Right lobe of liver (tissue), 6 donors: Measurements from ENCODE around the gene TNFRSF4. TPM values are rescaled to one million over a fixed set of nuclear protein-coding genes. Genes with fewer than 3 reads are reported as not detected.

Source experiments
- ATAC-seq, 4 donors: fragments of 200-7000 bp; cut with Tn5 transposase; one replicate each; pipeline ENCODE4 v1.9.1; 2020; ENCODE audit warnings: mild to moderate bottlenecking in 4 of 4, moderate library complexity in 4 of 4
- DNase-seq, 3 donors: peaks; one replicate each; pipeline ENCODE4 v3.0.0-alpha.2; 2020
- H3K27ac ChIP-seq, 3 donors: fragments of 200-600 bp; one replicate each; pipeline ENCODE4 v1.8.0; 2022
- H3K27me3 ChIP-seq, 2 donors: fragments of 200-600 bp; one replicate each; pipeline ENCODE4 v1.8.0; 2022
- H3K36me3 ChIP-seq, 4 donors: fragments of 200-600 bp; sonication (generic) in 1 of 4; one replicate each; pipeline versions ENCODE4 v1.5.1 to v1.8.0; 2017 to 2022; ENCODE audit warnings: control low read depth in 1 of 4
- H3K4me1 ChIP-seq, 4 donors: fragments of 200-600 bp; sonication (generic) in 1 of 4; one replicate each; pipeline versions ENCODE4 v1.5.1 to v1.8.0; 2017 to 2022; ENCODE audit warnings: control low read depth in 1 of 4
- H3K4me3 ChIP-seq, 3 donors: fragments of 200-600 bp; one replicate each; pipeline ENCODE4 v1.8.0; 2022
- H3K9me3 ChIP-seq, 4 donors: fragments of 200-600 bp; sonication (generic) in 1 of 4; one replicate each; pipeline versions ENCODE4 v1.5.1 to v1.8.0; 2017 to 2022; ENCODE audit warnings: control low read depth in 1 of 4
- POLR2A ChIP-seq: fragments of 450-650 bp; IDR thresholded peaks from one replicate; pipeline ENCODE4 v1.6.1; 2017; ENCODE audit warnings: antibody characterized with exemption, mild to moderate bottlenecking
- WGBS: methylation state at CpG from one replicate; pipeline ENCODE4 v1.1.6; 2018; ENCODE audit warnings: low coverage, low lambda C conversion rate; ENCODE audit not compliant: insufficient coverage; ENCODE audit errors: missing lambda C conversion rate; 5-methylcytosine and 5-hydroxymethylcytosine counted together
- intact Hi-C, 2 donors: fragments of 100-400 bp; cut with DNase I; formaldehyde crosslinking; loops; one replicate each; pipeline versions ENCODE4 v1.11.2 to v1.14.1; 2022
- long read RNA-seq: library from polyadenylated mRNA; unstranded; transcript quantifications from one replicate; pipeline ENCODE4 v2.0.0, GENCODE V29; 2019
- total RNA-seq, 6 experiments: library from RNA; depleted of rRNA in 2 of 6; stranded (reverse); fragments of >200 nt in 2 of 6; fragmentation: NEBNext Ultra II Directional in 3 of 6; extraction: Animal tissue kit (Norgen Biotek cat#: 25700) in 3 of 6; gene quantifications; one replicate each; pipeline versions ENCODE4 v1.1.0 to v1.2.4, GENCODE V29; 2016 to 2023
- TF ChIP-seq, protein P1 (sequence below), 4 donors: fragments of 200-600 bp in 3 of 4; fragments of 450-650 bp in 1 of 4; IDR thresholded peaks; one replicate each; pipeline versions ENCODE4 v1.5.1 to v1.8.0; 2016 to 2022; ENCODE audit warnings: antibody characterized with exemption in 4 of 4, mild to moderate bottlenecking in 2 of 4
- donor health status: DM: no; HTN: yes; CAD: no.
- donor health status: DM: no; HTN: no; CAD: no.
- donor health status: DM: no; HTN: no; CAD: no.
- donor health status: DM: no; HTN: yes; CAD: no.
- donor health status: DM: no; HTN: yes; CAD: no.

TNFRSF4 gene
- under 1 TPM in 4 of 6 experiments, not detected in 2; 0.20 to 0.99 (median 0.28) TPM for total RNA-seq
- long read RNA-seq = 0 reads

- WGBS = 31% methylated on average over 6 of the region's 56 CpGs
- Histone ChIP-seq H3K4me3 (peak within 1 kb of the TSS in 1 of 3 donors; percentile 29), H3K27me3 (no peaks in the 10 kb centered on the region), H3K9me3 (no peaks in the 10 kb centered on the region), H3K4me1 (no peaks in the 10 kb centered on the region), H3K27ac (no peak within 1 kb of the TSS), H3K36me3 (peaks cover 0 to 20% (median 6%) of the 10 kb centered on the region in 4 donors)
- intact Hi-C loops = no loop called here
- DNase-seq = peak in 1 of 3 donors; percentile 28
- TF ChIP-seq, protein P1, sequence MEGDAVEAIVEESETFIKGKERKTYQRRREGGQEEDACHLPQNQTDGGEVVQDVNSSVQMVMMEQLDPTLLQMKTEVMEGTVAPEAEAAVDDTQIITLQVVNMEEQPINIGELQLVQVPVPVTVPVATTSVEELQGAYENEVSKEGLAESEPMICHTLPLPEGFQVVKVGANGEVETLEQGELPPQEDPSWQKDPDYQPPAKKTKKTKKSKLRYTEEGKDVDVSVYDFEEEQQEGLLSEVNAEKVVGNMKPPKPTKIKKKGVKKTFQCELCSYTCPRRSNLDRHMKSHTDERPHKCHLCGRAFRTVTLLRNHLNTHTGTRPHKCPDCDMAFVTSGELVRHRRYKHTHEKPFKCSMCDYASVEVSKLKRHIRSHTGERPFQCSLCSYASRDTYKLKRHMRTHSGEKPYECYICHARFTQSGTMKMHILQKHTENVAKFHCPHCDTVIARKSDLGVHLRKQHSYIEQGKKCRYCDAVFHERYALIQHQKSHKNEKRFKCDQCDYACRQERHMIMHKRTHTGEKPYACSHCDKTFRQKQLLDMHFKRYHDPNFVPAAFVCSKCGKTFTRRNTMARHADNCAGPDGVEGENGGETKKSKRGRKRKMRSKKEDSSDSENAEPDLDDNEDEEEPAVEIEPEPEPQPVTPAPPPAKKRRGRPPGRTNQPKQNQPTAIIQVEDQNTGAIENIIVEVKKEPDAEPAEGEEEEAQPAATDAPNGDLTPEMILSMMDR (IDR thresholded peaks at IDR 0.05) = no peak
- TF ChIP-seq POLR2A = no peak
- peak in 2 of 4 donors; percentile 3 to 17 for ATAC-seq
Observed at GRCh38 chr1:1213345-1214265, at the start of gene TNFRSF4. TSS of gene TNFRSF4 (minus strand) at chr1:1214153. CDS start at chr1:1214127, 26 bp downstream.

DNA sequence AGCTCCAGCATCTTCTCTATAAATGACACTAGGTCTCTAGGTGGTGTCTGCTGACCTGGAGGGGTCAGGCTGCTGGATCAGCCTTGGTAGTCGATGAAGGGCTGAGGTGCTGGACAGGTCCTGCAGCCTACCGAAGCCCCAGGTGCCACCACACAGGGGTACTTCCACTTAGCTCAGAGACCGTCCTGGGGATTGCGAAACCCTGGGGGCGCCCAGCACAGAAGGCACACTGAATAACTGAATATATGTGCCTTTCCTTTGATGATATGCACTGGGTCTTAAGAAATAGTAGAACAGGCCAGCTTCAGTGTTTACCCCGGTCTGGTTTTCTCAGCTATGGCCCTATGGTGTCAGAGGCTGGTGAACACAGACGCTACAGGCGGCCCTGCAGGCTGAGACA is 48.8 kb upstream of the TNFRSF4 start:
- no peak for ATAC-seq
- no peaks in the 10 kb centered on the region for H3K27me3 ChIP-seq
- TF ChIP-seq, protein P1 (IDR thresholded peaks at IDR 0.05) = no peak
- no peak for TF ChIP-seq POLR2A

GRCh38 chr1:1262071-1262470 is 48.1 kb upstream of the TNFRSF4 start:
- no peak for TF ChIP-seq POLR2A
- TF ChIP-seq, protein P1 (IDR thresholded peaks at IDR 0.05) = no peak
- H3K36me3 ChIP-seq = peaks cover 0 to 41% (median 9%) of the 10 kb centered on the region in 4 donors
- ATAC-seq (no peak), DNase-seq (no peak)
- no peaks in the 10 kb centered on the region for H3K27me3 ChIP-seq
- intact Hi-C loops = loop anchor here in 1 of 2 donors (10.0 kb wide), 1 partner anchor 137 kb away; no protein-coding TSS in a partner anchor
- no peak overlapping the region for H3K4me3 ChIP-seq
- no peaks in the 10 kb centered on the region for H3K4me1 ChIP-seq
- H3K27ac ChIP-seq = no peak overlapping the region
- H3K9me3 ChIP-seq = no peaks in the 10 kb centered on the region
- 100% methylated on average over 1 of the region's 17 CpGs for WGBS

More for the DNA sequence above, 48.8 kb upstream of the TNFRSF4 start:
- DNase-seq = no peak
- no peak overlapping the region for H3K4me3 ChIP-seq
- 88% methylated on average over 3 of the region's 8 CpGs for WGBS
- H3K27ac ChIP-seq = no peak overlapping the region
- intact Hi-C loops = loop anchor here in 1 of 2 donors (10.0 kb wide), 1 partner anchor 138 kb away; no protein-coding TSS in a partner anchor
- H3K4me1 ChIP-seq = no peaks in the 10 kb centered on the region
- no peaks in the 10 kb centered on the region for H3K9me3 ChIP-seq
- peaks cover 0 to 46% (median 9%) of the 10 kb centered on the region in 4 donors for H3K36me3 ChIP-seq

GRCh38 chr1:1260843-1261560 is 47.0 kb upstream of the TNFRSF4 start:
- peak; percentile 29 to 53 (median 50) for ATAC-seq
- no peak overlapping the region for H3K27ac ChIP-seq

More at GRCh38 chr1:1260843-1261560, 47.0 kb upstream of the TNFRSF4 start:
- Histone ChIP-seq H3K4me3 (no peak overlapping the region), H3K9me3 (no peaks in the 10 kb centered on the region), H3K4me1 (no peaks in the 10 kb centered on the region), H3K27me3 (no peaks in the 10 kb centered on the region), H3K36me3 (peaks cover 0 to 46% (median 11%) of the 10 kb centered on the region in 4 donors)
- 69% methylated on average over 8 of the region's 16 CpGs for WGBS
- no peak for DNase-seq
- intact Hi-C loops = loop anchor here in 1 of 2 donors (10.0 kb wide), 1 partner anchor 136 kb away; no protein-coding TSS in a partner anchor
- TF ChIP-seq, protein P1 (IDR thresholded peaks at IDR 0.05) = no peak
- no peak for TF ChIP-seq POLR2A
